ACC112 (cell line): ENCODE measurements around the gene SOX15.

Experiments
- H2AFZ ChIP-seq: fragments of 200-600 bp; sonication (generic); one replicate; pipeline ENCODE4 v1.6.0; 2017; ENCODE audit warnings: antibody characterized with exemption, low read length; ENCODE audit not compliant: unreplicated experiment
- H3K27ac ChIP-seq: fragments of 200-600 bp; sonication (generic); 2 replicates; pipeline ENCODE4 v1.5.1; 2014; ENCODE audit warnings: low read depth, mild to moderate bottlenecking, antibody characterized with exemption, low read length, moderate library complexity
- H3K27me3 ChIP-seq: fragments of 200-600 bp; sonication (generic); 2 replicates; pipeline ENCODE4 v1.6.1; 2014; ENCODE audit warnings: mild to moderate bottlenecking, antibody characterized with exemption, low read length, moderate library complexity, mixed read lengths; ENCODE audit not compliant: insufficient read depth
- H3K36me3 ChIP-seq: fragments of 200-600 bp; sonication (generic); 2 replicates; pipeline ENCODE4 v1.6.1; 2016; ENCODE audit warnings: mild to moderate bottlenecking, antibody characterized with exemption, low read length, moderate library complexity, mixed read lengths; ENCODE audit not compliant: insufficient read depth
- H3K4me1 ChIP-seq: fragments of 200-600 bp; sonication (generic); one replicate; pipeline ENCODE4 v1.6.1; 2016; ENCODE audit warnings: low read length, mixed read lengths; ENCODE audit not compliant: insufficient read depth, unreplicated experiment, control insufficient read depth
- H3K4me3 ChIP-seq: fragments of 200-600 bp; sonication (generic); 2 replicates; pipeline ENCODE4 v1.5.1; 2014; ENCODE audit warnings: mild to moderate bottlenecking, low read depth, low read length
- H3K79me2 ChIP-seq: fragments of 200-600 bp; sonication (generic); one replicate; pipeline ENCODE4 v1.6.0; 2016; ENCODE audit warnings: low read length; ENCODE audit not compliant: control insufficient read depth, unreplicated experiment, insufficient read depth

The SOX15 gene

GRCh38 chr17:7589891-7590691 is at the start of gene SOX15:
SOX15 (minus strand) TSS chr17:7590094; CDS start chr17:7589676, 418 bp downstream.
- H3K27ac ChIP-seq, result peak within 1 kb of the TSS; percentile 53
- H3K79me2 ChIP-seq, result peaks cover 17% of the 10 kb centered on the region
- peaks cover 3% of the 10 kb centered on the region; the same call in 1 of the 2 replicates for H3K36me3 ChIP-seq
- peaks cover 44% of the 10 kb centered on the region for H3K4me1 ChIP-seq
- no peaks in the 10 kb centered on the region for H3K27me3 ChIP-seq
- H3K4me3 ChIP-seq, result no peak within 1 kb of the TSS
- no peak within 1 kb of the TSS for H2AFZ ChIP-seq

- no peak overlapping the region for H3K27ac ChIP-seq
Measured at GRCh38 chr17:7636163-7636562, 46.3 kb upstream of the SOX15 start.

GRCh38 chr17:7634384-7634783 is 44.5 kb upstream of the SOX15 start:
- H3K4me3 ChIP-seq, result no peak overlapping the region
- peak overlapping the region; percentile 77 for H2AFZ ChIP-seq
- H3K4me1 ChIP-seq, result no peaks in the 10 kb centered on the region
- H3K79me2 ChIP-seq, result no peaks in the 10 kb centered on the region
- no peaks in the 10 kb centered on the region for H3K36me3 ChIP-seq
- H3K27ac ChIP-seq, result no peak overlapping the region
- no peaks in the 10 kb centered on the region for H3K27me3 ChIP-seq

More at GRCh38 chr17:7636163-7636562, 46.3 kb upstream of the SOX15 start:
- no peak overlapping the region for H3K4me3 ChIP-seq
- no peaks in the 10 kb centered on the region for H3K36me3 ChIP-seq
- no peaks in the 10 kb centered on the region for H3K27me3 ChIP-seq
- H3K79me2 ChIP-seq, result no peaks in the 10 kb centered on the region
- H2AFZ ChIP-seq, result no peak overlapping the region
- no peaks in the 10 kb centered on the region for H3K4me1 ChIP-seq

- Histone ChIP-seq H3K27me3 (no peaks in the 10 kb centered on the region), H3K79me2 (no peaks in the 10 kb centered on the region), H2AFZ (peak overlapping the region; percentile 36), H3K4me1 (no peaks in the 10 kb centered on the region), H3K4me3 (no peak overlapping the region), H3K36me3 (no peaks in the 10 kb centered on the region), H3K27ac (no peak overlapping the region)
Measured at GRCh38 chr17:7633093-7633492, 43.2 kb upstream of the SOX15 start.

GRCh38 chr17:7632492-7632894 is 42.6 kb upstream of the SOX15 start:
- Histone ChIP-seq H3K36me3 (no peaks in the 10 kb centered on the region), H3K4me1 (no peaks in the 10 kb centered on the region), H3K27me3 (no peaks in the 10 kb centered on the region), H3K27ac (no peak overlapping the region), H3K4me3 (no peak overlapping the region), H2AFZ (peak overlapping the region; percentile 36), H3K79me2 (peaks cover under 1% of the 10 kb centered on the region)

GRCh38 chr17:7631398-7632380 is 41.8 kb upstream of the SOX15 start:
- Histone ChIP-seq H3K36me3 (no peaks in the 10 kb centered on the region), H2AFZ (no peak overlapping the region), H3K79me2 (peaks cover 6% of the 10 kb centered on the region), H3K4me1 (no peaks in the 10 kb centered on the region), H3K27ac (no peak overlapping the region), H3K27me3 (no peaks in the 10 kb centered on the region), H3K4me3 (no peak overlapping the region)

GRCh38 chr17:7629939-7630571 is 40.2 kb upstream of the SOX15 start, which contains the start of gene SHBG:
SHBG (plus strand) TSS chr17:7630135; CDS start chr17:7630173, 38 bp downstream.
- H3K79me2 ChIP-seq, result peaks cover 9% of the 10 kb centered on the region
- no peaks in the 10 kb centered on the region for H3K4me1 ChIP-seq
- no peak within 1 kb of the TSS for H2AFZ ChIP-seq
- H3K36me3 ChIP-seq, result no peaks in the 10 kb centered on the region
- no peak within 1 kb of the TSS for H3K27ac ChIP-seq
- H3K27me3 ChIP-seq, result no peaks in the 10 kb centered on the region
- H3K4me3 ChIP-seq, result no peak within 1 kb of the TSS

GRCh38 chr17:7627250-7628121 is 37.6 kb upstream of the SOX15 start, which contains the start of gene SAT2:
SAT2 (minus strand) TSS chr17:7627821; CDS start chr17:7627635, 186 bp downstream.
- Histone ChIP-seq H3K79me2 (peaks cover 9% of the 10 kb centered on the region), H3K4me3 (peak within 1 kb of the TSS; percentile 100), H3K27ac (peak within 1 kb of the TSS; percentile 75), H2AFZ (peak within 1 kb of the TSS; percentile 98), H3K27me3 (no peaks in the 10 kb centered on the region), H3K4me1 (no peaks in the 10 kb centered on the region), H3K36me3 (no peaks in the 10 kb centered on the region)

GRCh38 chr17:7626956-7627249 is 37.0 kb upstream of the SOX15 start:
- no peak overlapping the region for H3K27ac ChIP-seq
- no peaks in the 10 kb centered on the region for H3K27me3 ChIP-seq
- H3K4me3 ChIP-seq, result peak overlapping the region; percentile 100
- peak overlapping the region; percentile 98 for H2AFZ ChIP-seq
- no peaks in the 10 kb centered on the region for H3K36me3 ChIP-seq
- peaks cover 9% of the 10 kb centered on the region for H3K79me2 ChIP-seq
- H3K4me1 ChIP-seq, result no peaks in the 10 kb centered on the region
